MM.1S (cell line): ENCODE data around the gene DSCAM.

Experiments
- DNase-seq: peaks from one replicate; pipeline ENCODE4 v3.0.0-alpha.2; 2015
- H2AFZ ChIP-seq: fragments of 300-600 bp; sonication (generic); 2 replicates; pipeline ENCODE4 v1.6.0; 2016; ENCODE audit warnings: antibody characterized with exemption, low read length
- H3F3A ChIP-seq: fragments of 300-600 bp; sonication (generic); 2 replicates; pipeline ENCODE4 v1.6.1; 2016; ENCODE audit warnings: mild to moderate bottlenecking, antibody characterized with exemption, low read length, moderate library complexity, mixed read lengths; ENCODE audit not compliant: insufficient read depth
- H3K27ac ChIP-seq: fragments of 300-600 bp; sonication (generic); 2 replicates; pipeline ENCODE4 v1.5.1; 2016; ENCODE audit warnings: mild to moderate bottlenecking, low read length
- H3K27me3 ChIP-seq: fragments of 300-600 bp; sonication (generic); replicated peaks from 2 replicates; pipeline ENCODE4 v1.6.0; 2016; ENCODE audit warnings: low read length; ENCODE audit not compliant: insufficient read depth
- H3K36me3 ChIP-seq: fragments of 300-600 bp; sonication (generic); replicated peaks from 2 replicates; pipeline ENCODE4 v1.6.1; 2016; ENCODE audit warnings: mild to moderate bottlenecking, low read length, mixed read lengths; ENCODE audit not compliant: insufficient read depth
- H3K4me1 ChIP-seq: fragments of 300-600 bp; sonication (generic); 2 replicates; pipeline ENCODE4 v1.6.1; 2016; ENCODE audit warnings: low read length, mixed read lengths
- H3K4me2 ChIP-seq: fragments of 300-600 bp; sonication (generic); 2 replicates; pipeline ENCODE4 v1.6.0; 2016; ENCODE audit warnings: low read depth, low read length
- H3K4me3 ChIP-seq: fragments of 300-600 bp; sonication (generic); 2 replicates; pipeline ENCODE4 v1.5.1; 2016; ENCODE audit warnings: low read length, mixed read lengths
- H3K79me2 ChIP-seq: fragments of 300-600 bp; sonication (generic); 2 replicates; pipeline ENCODE4 v1.6.1; 2016; ENCODE audit warnings: mixed run types, low read length, mixed read lengths
- H3K9ac ChIP-seq: fragments of 300-600 bp; sonication (generic); 2 replicates; pipeline ENCODE4 v1.6.1; 2016; ENCODE audit warnings: low read length, mixed read lengths
- H3K9me2 ChIP-seq: fragments of 300-600 bp; sonication (generic); replicated peaks from 2 replicates; pipeline ENCODE4 v1.6.1; 2016; ENCODE audit warnings: mild to moderate bottlenecking, low read length, mixed read lengths; ENCODE audit not compliant: insufficient read depth
- H3K9me3 ChIP-seq: fragments of 300-600 bp; sonication (generic); replicated peaks from 2 replicates; pipeline ENCODE4 v1.6.1; 2016; ENCODE audit warnings: mild to moderate bottlenecking, low read length, mixed read lengths; ENCODE audit not compliant: insufficient read depth
- H4K20me1 ChIP-seq: fragments of 300-600 bp; sonication (generic); 2 replicates; pipeline ENCODE4 v1.6.1; 2016; ENCODE audit warnings: mild to moderate bottlenecking, low read length, moderate library complexity, mixed read lengths; ENCODE audit not compliant: insufficient read depth
- CTCF ChIP-seq: fragments of 300-600 bp; sonication (generic); IDR thresholded peaks from 2 replicates; pipeline ENCODE4 v1.5.1; 2016; ENCODE audit warnings: antibody characterized with exemption, low read length, mixed read lengths
- EZH2 ChIP-seq: fragments of 300-600 bp; sonication (generic); optimal IDR thresholded peaks from 2 replicates; pipeline ENCODE3; 2017; ENCODE audit warnings: low read depth, mild to moderate bottlenecking, antibody characterized with exemption, low read length, mixed read lengths
- EZH2phosphoT487 ChIP-seq: fragments of 300-600 bp; sonication (generic); IDR thresholded peaks from 2 replicates; pipeline ENCODE4 v1.6.1; 2018; ENCODE audit warnings: antibody characterized with exemption, low read length

DSCAM gene

DNA sequence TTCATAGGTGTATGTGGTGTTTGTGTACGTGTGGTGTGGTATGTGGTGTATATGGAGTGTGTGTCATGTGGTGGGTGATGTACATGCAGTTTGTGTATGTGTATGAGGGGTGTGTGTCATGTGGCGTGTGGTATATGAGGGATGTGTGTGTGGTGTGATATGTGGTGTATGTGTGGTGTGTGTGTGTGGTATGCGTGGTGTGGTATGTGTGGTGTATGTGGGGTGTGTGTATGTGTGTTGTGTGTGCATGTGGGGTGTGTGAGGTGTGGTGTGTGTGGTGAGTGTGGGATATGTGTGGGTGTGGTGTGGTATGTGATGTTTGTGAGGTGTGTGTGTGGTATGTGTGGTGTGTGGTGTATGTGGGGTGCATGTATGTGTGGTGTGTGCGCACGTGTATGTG, 707.3 kb downstream of the DSCAM start:
- H3K27me3 ChIP-seq = no peaks in the 10 kb centered on the region
- H2AFZ ChIP-seq = no peak overlapping the region
- H3K9me3 ChIP-seq = no peaks in the 10 kb centered on the region
- no peak overlapping the region for H3K9ac ChIP-seq
- no peak for DNase-seq
- H3K27ac ChIP-seq = no peak overlapping the region
- no peaks in the 10 kb centered on the region for H4K20me1 ChIP-seq
- no peaks in the 10 kb centered on the region for H3K79me2 ChIP-seq
- no peak overlapping the region for H3K4me3 ChIP-seq
- TF ChIP-seq EZH2 = no peak
- TF ChIP-seq EZH2phosphoT487 = no peak
- TF ChIP-seq CTCF = no peak
- H3F3A ChIP-seq = 0 out of 2 replicates have a peak, but pooled peaks cover 6% of the 10 kb centered on the region
- no peaks in the 10 kb centered on the region for H3K4me1 ChIP-seq
- H3K4me2 ChIP-seq = no peak overlapping the region
- no peaks in the 10 kb centered on the region for H3K36me3 ChIP-seq
- H3K9me2 ChIP-seq = no peaks in the 10 kb centered on the region

DNA sequence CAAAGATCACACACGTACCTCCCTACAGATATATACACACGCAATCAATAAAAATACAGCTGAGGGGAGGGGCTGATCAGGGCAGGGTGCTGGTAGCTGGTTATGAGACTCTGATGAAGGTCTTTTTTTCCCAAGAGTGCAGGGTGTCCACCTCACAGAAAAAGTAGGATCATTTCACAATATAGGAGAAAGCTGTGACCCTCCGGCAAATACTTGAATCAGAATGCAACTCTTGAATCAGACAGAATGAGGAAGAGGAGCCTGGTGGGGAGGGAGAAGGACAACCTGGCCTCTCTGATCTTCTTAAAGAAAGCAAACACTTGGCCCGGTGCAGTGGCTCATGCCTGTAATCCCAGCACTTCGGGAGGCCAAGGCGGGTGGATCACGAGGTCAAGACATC, 710.4 kb downstream of the DSCAM start:
- no peaks in the 10 kb centered on the region for H3K27me3 ChIP-seq
- H3K9me3 ChIP-seq = no peaks in the 10 kb centered on the region
- no peak for TF ChIP-seq CTCF
- no peak for TF ChIP-seq EZH2
- no peak for TF ChIP-seq EZH2phosphoT487
- no peak overlapping the region for H3K4me2 ChIP-seq
- no peaks in the 10 kb centered on the region for H3F3A ChIP-seq
- H3K79me2 ChIP-seq = no peaks in the 10 kb centered on the region
- no peak overlapping the region for H3K9ac ChIP-seq
- DNase-seq = no peak
- H3K4me3 ChIP-seq = no peak overlapping the region
- H3K9me2 ChIP-seq = no peaks in the 10 kb centered on the region
- no peaks in the 10 kb centered on the region for H3K36me3 ChIP-seq
- H2AFZ ChIP-seq = no peak overlapping the region
- H3K4me1 ChIP-seq = no peaks in the 10 kb centered on the region
- H4K20me1 ChIP-seq = no peaks in the 10 kb centered on the region
- no peak overlapping the region for H3K27ac ChIP-seq

DNA sequence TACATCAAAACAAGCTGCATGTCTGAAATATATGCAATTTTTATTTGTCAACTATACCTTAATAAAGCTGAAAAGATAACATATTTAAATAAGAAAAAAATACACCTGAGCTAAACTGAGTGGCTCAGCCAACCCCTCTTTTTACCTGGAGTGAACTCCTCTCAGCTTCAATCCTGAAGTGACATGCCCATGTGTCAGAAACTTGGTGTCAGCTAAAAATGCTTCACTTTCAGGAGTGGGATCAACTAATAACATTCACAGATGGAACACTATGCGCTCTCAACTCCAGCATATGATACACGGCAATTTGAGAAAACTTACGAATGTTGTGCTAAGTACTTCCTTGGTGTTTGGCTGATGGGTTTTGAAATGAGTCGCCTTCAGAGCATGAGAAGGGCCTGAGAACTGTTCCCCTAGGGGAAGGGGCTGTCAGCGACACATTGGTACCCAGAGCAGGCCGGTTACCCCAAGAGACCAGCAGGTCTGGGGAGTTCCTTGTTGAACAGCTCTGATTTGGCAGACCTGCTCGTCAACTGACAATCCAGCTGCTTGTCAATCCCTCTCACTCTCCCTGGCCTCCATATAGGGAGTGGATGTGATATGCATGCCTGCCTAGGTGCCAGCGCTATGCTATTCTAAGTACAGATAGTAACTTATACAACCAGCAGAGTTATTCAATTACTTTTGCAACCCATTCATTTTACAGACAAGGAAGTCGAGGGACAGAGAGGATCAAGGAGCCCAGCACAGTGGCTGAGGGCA, 712.0 kb downstream of the DSCAM start:
- TF ChIP-seq CTCF (no peak), EZH2phosphoT487 (no peak), EZH2 (no peak)
- Histone ChIP-seq H3K27ac (no peak overlapping the region), H3K4me3 (no peak overlapping the region), H3K4me2 (no peak overlapping the region), H3K9me2 (no peaks in the 10 kb centered on the region), H3K36me3 (no peaks in the 10 kb centered on the region), H3K4me1 (no peaks in the 10 kb centered on the region), H4K20me1 (no peaks in the 10 kb centered on the region), H3K9ac (no peak overlapping the region), H3K9me3 (no peaks in the 10 kb centered on the region), H3K79me2 (no peaks in the 10 kb centered on the region), H3F3A (no peaks in the 10 kb centered on the region), H2AFZ (no peak overlapping the region), H3K27me3 (no peaks in the 10 kb centered on the region)
- no peak for DNase-seq
